Activated naive CD4-positive, alpha-beta T cell treated with anti-CD3 and anti-CD28 coated beads, Interleukin-2, amount 10 ng/mL, durations not matched to agents 7 days and 5 days (primary cell): Measurements from ENCODE around the gene CHDH.
A peak's percentile ranks its signal among the peaks of the same experiment; 100 is the strongest.

Experiments used
- CTCF ChIA-PET: fragments of 350-600 bp; sonication (Branson Sonifier 250); formaldehyde crosslinking; loops from one replicate; lab custom pipeline; 2021; ENCODE audit warnings: antibody characterized with exemption; lab: Charles Lee
- DNase-seq: peaks from one replicate; pipeline ENCODE4 v3.0.0-alpha.2; 2020
- H3K27ac Mint-ChIP-seq: one replicate; pipeline ENCODE4 v1.8.0; 2021; ENCODE audit warnings: mild to moderate bottlenecking, moderate library complexity, mixed read lengths
- H3K27me3 Mint-ChIP-seq: one replicate; pipeline ENCODE4 v1.8.0; 2021; ENCODE audit warnings: mild to moderate bottlenecking, mixed read lengths
- H3K36me3 Mint-ChIP-seq: one replicate; pipeline ENCODE4 v1.8.0; 2021; ENCODE audit warnings: mixed read lengths
- H3K4me1 Mint-ChIP-seq: one replicate; pipeline ENCODE4 v1.8.0; 2021; ENCODE audit warnings: mixed read lengths
- H3K4me3 Mint-ChIP-seq: one replicate; pipeline ENCODE4 v1.8.0; 2021; ENCODE audit warnings: mild to moderate bottlenecking, moderate library complexity, mixed read lengths
- H3K9me3 Mint-ChIP-seq: one replicate; pipeline ENCODE4 v1.8.0; 2021; ENCODE audit warnings: mixed read lengths

The CHDH gene

DNA sequence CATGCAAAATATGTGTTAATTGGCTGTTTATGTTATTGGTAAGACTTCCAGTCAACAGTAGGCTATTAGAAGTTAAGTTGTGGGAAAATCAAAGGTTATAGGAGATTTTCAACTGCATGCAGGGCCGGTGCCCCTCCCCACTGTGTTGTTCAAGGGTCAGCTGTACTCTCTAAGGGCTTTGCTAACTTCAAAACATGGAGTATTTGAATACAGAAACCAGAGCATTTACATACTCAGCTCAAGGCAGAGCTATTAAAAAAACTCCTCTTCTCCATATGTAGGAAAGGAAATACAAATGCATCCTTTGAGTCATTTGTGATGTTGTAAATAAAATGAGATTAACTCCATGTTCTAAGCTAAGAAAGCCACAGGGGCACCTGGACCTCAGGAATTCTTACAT is 16.9 kb upstream of the CHDH start:
- no peaks in the 10 kb centered on the region for H3K9me3 Mint-ChIP-seq
- CTCF ChIA-PET, result no interaction called here
- no peak for DNase-seq
- H3K4me1 Mint-ChIP-seq, result no peaks in the 10 kb centered on the region
- peaks cover 28% of the 10 kb centered on the region for H3K36me3 Mint-ChIP-seq
- H3K4me3 Mint-ChIP-seq, result no peak overlapping the region
- H3K27me3 Mint-ChIP-seq, result no peaks in the 10 kb centered on the region
- no peak overlapping the region for H3K27ac Mint-ChIP-seq

DNA sequence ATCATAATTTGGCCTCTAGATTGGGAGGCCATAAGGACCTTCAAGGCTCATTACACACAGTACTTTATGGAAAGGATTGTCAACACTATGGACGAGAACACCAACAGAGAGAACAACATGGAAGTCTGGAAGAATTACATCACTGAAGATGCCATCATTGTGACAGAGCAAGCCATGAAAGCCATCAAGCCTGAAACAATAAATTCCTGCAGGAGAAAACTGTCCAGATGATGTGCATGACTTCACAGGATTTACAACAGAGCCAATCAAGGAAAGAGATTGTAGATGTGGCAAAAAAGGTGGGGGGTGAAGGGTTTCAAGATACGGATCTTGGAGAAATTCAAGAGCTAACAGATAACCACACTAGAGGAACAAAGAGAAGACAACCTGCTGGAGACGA is 16.0 kb upstream of the CHDH start:
- DNase-seq, result no peak
- no peaks in the 10 kb centered on the region for H3K9me3 Mint-ChIP-seq
- H3K4me1 Mint-ChIP-seq, result no peaks in the 10 kb centered on the region
- no peak overlapping the region for H3K4me3 Mint-ChIP-seq
- CTCF ChIA-PET, result no interaction called here
- H3K36me3 Mint-ChIP-seq, result peaks cover 21% of the 10 kb centered on the region
- no peak overlapping the region for H3K27ac Mint-ChIP-seq
- no peaks in the 10 kb centered on the region for H3K27me3 Mint-ChIP-seq

DNA sequence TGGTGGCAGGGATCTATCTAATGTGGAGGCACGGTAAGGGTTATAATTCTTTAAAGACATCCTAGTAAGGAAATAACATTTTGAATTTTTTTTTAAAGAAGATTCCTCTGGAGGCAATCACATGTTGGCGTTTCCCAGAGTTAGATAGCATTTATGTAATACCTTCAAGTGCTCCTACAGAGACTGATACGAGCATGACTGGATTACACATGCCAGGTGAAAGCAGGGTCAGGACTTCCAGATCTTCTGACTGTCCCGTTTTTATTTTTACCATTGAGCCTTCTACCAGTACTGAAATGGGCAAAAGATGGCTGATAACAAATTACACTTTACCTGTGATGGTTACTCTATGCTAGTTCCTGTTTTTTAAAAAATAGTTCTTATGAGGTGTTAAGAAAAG is 14.0 kb upstream of the CHDH start:
- Mint-ChIP-seq H3K27me3 (no peaks in the 10 kb centered on the region), H3K36me3 (peaks cover 20% of the 10 kb centered on the region)
- CTCF ChIA-PET, result no interaction called here

DNA sequence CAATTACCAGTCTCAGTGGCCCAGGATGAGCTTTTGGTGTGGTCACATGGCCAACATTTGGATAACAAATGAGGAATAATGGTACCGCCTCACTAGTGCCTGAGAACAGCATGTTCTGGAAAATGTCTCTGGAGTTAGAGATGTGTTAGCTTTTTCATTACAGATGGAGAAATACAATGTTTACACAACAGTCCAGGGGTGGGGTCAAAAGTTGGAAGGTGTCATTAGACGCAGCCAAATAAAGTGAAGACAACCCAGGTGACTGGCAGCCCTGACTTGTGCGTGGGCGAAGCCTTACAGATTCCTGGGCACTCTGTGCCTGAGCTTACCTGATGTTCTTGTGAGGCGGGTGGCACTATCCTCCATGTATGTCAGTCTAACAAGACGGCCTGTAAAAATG is 13.0 kb upstream of the CHDH start:
- Mint-ChIP-seq H3K9me3 (no peaks in the 10 kb centered on the region), H3K4me1 (peaks cover 2% of the 10 kb centered on the region), H3K4me3 (no peak overlapping the region), H3K27ac (no peak overlapping the region), H3K27me3 (no peaks in the 10 kb centered on the region), H3K36me3 (peaks cover 13% of the 10 kb centered on the region)
- no peak for DNase-seq
- CTCF ChIA-PET, result no interaction called here

More for the DNA sequence above, 14.0 kb upstream of the CHDH start:
- Mint-ChIP-seq H3K9me3 (no peaks in the 10 kb centered on the region), H3K4me1 (peaks cover 2% of the 10 kb centered on the region), H3K4me3 (no peak overlapping the region), H3K27ac (no peak overlapping the region)
- no peak for DNase-seq

DNA sequence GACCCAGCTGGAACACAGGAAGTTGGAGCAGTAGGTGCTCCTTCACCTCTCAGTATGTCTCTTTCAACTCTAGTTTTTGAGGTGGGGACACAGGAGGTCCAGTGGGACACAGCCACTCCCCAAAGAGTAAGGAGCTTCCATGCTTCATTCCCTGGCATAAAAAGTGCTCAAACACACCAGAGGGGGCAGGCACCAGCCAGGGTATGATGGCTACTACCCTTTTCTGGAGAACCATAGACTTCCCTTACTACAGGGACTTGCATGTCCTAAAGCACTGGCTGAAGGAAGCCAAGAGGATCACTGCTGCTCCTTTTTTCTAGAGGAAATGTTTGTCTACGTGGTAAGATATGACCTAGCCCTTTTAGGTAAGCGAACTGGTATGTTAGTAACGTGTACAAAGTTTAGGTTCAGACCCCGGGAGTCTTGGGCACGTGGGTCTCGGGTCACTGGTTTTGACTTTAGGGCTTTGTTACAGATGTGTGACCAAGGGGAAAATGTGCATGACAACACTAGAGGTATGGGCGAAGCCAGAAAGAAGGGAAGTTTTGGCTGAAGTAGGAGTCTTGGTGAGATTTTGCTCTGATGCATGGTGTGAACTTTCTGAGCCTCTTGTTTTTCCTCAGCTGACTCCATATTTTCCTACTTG is 12.0 kb upstream of the CHDH start:
- peaks cover 10% of the 10 kb centered on the region for H3K36me3 Mint-ChIP-seq

DNA sequence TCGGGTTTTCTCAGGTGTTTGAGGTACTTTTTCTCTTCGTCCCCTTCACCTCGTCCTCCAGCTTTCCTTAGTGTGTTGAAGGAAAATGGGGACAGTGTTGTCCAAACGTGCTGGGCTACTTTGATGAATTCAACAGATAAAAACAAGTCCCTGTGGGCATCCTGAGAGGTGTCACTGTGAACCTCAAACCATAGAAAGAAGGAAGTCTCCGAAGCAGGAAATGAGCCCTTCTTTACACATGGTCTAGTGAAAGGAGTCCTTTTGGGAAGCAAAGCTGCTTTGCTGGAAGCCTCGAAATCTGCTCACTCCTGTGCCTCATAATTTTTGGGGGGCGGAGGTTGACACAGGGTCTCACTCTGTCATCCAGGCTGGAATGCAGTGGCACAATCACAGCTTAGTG is 10.7 kb upstream of the CHDH start:
- no peak for DNase-seq
- no peak overlapping the region for H3K4me3 Mint-ChIP-seq
- H3K27ac Mint-ChIP-seq, result no peak overlapping the region
- H3K36me3 Mint-ChIP-seq, result peaks cover 5% of the 10 kb centered on the region
- no peaks in the 10 kb centered on the region for H3K9me3 Mint-ChIP-seq
- H3K4me1 Mint-ChIP-seq, result peaks cover 2% of the 10 kb centered on the region
- H3K27me3 Mint-ChIP-seq, result peaks cover 3% of the 10 kb centered on the region
- CTCF ChIA-PET, result no interaction called here

More for the DNA sequence above, 12.0 kb upstream of the CHDH start:
- DNase-seq, result no peak
- H3K27me3 Mint-ChIP-seq, result no peaks in the 10 kb centered on the region
- no peak overlapping the region for H3K27ac Mint-ChIP-seq
- peaks cover 2% of the 10 kb centered on the region for H3K4me1 Mint-ChIP-seq
- CTCF ChIA-PET, result no interaction called here
- H3K4me3 Mint-ChIP-seq, result no peak overlapping the region
- no peaks in the 10 kb centered on the region for H3K9me3 Mint-ChIP-seq

DNA sequence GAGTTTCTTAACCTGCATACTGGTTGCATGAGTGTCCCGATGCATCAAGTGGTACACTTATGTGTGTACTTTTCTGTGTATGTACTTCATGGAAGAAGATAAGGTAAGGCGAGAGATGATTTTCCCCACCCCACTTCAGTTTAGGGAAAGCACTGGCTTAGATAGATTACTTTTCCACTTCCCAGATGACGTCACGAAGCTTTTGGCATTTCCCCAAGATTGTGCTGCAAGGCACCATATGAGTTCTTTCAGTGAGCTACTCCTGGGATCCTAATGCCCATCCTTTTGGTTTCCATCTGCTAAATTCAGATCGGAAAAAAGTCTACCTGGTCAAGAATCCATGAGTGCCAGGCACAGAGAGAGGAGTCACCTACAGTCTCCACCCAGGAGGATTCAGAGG is 4.7 kb upstream of the CHDH start:
- Mint-ChIP-seq H3K4me1 (peaks cover 5% of the 10 kb centered on the region), H3K4me3 (no peak overlapping the region), H3K27me3 (peaks cover 42% of the 10 kb centered on the region), H3K27ac (no peak overlapping the region), H3K36me3 (no peaks in the 10 kb centered on the region), H3K9me3 (no peaks in the 10 kb centered on the region)
- CTCF ChIA-PET, result no interaction called here
- no peak for DNase-seq

DNA sequence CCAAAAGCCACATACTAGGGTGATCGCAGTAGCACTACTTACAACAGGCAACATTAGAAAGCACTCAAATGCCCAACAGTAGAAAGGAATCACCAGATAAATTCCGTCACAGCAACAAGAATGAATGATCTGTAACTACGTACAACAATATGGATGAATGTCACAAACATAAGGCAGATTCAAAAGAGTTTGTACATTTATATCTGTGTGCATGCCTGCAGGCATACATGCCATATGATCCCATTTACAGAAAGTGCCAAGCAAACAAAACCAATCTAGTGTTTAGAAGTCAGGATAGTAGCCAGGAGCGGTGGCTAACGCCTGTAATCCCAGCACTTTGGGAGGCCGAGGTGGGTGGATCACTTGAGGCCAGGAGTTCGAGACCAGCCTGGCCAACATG is 3.7 kb upstream of the CHDH start:
- no peak for DNase-seq
- CTCF ChIA-PET, result no interaction called here
- peaks cover 5% of the 10 kb centered on the region for H3K4me1 Mint-ChIP-seq
- H3K27me3 Mint-ChIP-seq, result peaks cover 52% of the 10 kb centered on the region
- H3K36me3 Mint-ChIP-seq, result no peaks in the 10 kb centered on the region
- no peak overlapping the region for H3K27ac Mint-ChIP-seq
- no peaks in the 10 kb centered on the region for H3K9me3 Mint-ChIP-seq
- no peak overlapping the region for H3K4me3 Mint-ChIP-seq

DNA sequence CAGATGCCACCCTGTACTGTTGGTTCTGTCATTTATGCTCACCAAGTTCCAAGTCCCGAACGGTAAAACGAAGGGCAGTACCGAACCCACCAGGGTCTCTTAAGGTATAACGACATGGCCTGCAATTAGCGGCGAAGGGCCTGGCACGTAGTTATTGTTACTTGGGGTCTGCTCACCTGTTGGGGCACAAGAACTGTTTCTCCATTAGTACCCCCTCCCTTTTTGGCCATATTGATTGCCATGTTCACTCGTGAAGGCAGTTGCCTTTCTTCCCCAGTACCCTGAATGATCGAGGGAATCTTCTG is 584 bp upstream of the CHDH start:
- CTCF ChIA-PET, result no interaction called here
- peak overlapping the region; percentile 50 for H3K4me3 Mint-ChIP-seq
- H3K36me3 Mint-ChIP-seq, result no peaks in the 10 kb centered on the region
- peaks cover 5% of the 10 kb centered on the region for H3K4me1 Mint-ChIP-seq
- H3K27me3 Mint-ChIP-seq, result peaks cover 81% of the 10 kb centered on the region
- no peaks in the 10 kb centered on the region for H3K9me3 Mint-ChIP-seq
- DNase-seq, result no peak
- H3K27ac Mint-ChIP-seq, result no peak overlapping the region

DNA sequence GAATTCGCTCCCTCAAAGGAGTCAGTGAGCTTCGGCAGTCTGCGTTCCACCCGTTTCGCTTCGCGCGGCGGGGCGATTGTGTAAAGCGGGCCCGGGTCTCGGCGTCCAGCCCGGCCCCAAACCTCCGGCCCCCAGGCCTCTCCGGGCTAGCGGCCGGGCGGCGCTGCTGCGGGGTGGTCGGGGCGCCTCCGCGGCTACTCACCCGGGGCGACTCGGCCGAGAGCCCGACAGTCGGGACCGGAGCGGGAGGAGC is 412 bp downstream of the CHDH start:
- H3K36me3 Mint-ChIP-seq, result no peaks in the 10 kb centered on the region
- CTCF ChIA-PET, result no interaction called here
- H3K4me3 Mint-ChIP-seq, result peak overlapping the region; percentile 57
- H3K27me3 Mint-ChIP-seq, result peaks cover 82% of the 10 kb centered on the region
- peaks cover 5% of the 10 kb centered on the region for H3K4me1 Mint-ChIP-seq
- no peak for DNase-seq
- H3K9me3 Mint-ChIP-seq, result no peaks in the 10 kb centered on the region
- no peak overlapping the region for H3K27ac Mint-ChIP-seq

DNA sequence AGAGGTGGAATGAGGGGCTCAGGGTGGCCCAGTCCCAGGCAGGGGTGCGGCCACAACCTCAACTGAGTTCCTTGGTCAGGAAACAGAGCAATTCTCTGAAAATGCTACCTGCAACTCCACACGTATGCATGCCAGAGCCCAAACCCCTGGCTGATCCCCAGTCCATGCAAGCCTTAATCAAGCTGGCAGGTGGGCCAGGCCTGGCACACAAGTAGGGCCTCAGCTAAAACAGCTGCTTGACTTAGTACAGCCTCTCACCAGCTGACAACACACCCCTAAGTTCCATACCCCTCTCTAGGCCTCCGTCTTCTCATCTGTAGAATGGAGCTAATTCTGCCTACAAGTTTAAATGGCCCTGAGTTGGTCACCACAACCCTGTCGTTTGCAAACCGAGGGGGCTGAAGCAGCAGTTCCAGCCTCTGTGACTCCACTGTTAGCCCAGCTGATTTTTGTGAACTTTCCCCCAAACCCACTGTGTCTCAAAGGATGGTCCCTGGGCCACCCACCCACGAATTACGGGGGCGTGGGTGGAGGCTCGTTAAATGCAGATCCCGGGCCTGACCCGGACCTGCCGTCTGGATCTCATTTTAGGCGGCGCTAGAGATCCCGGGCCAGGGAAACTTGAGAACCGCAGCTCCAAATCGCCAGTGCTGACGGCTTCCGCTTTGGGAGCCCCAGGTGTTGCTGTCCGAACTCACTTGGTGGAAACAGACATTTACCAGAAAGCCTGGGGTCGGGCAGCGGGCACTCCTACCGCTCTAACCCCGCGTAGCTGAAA is 927 bp downstream of the CHDH start:
- Mint-ChIP-seq H3K36me3 (no peaks in the 10 kb centered on the region), H3K27me3 (peaks cover 85% of the 10 kb centered on the region), H3K27ac (no peak overlapping the region), H3K4me3 (peak overlapping the region; percentile 57), H3K9me3 (no peaks in the 10 kb centered on the region), H3K4me1 (peaks cover 5% of the 10 kb centered on the region)
- CTCF ChIA-PET, result interaction anchor here (0.8 kb wide), 2 partner anchors 93 to 471 kb away, joined by 3 read pairs; no protein-coding TSS in a partner anchor
- no peak for DNase-seq

DNA sequence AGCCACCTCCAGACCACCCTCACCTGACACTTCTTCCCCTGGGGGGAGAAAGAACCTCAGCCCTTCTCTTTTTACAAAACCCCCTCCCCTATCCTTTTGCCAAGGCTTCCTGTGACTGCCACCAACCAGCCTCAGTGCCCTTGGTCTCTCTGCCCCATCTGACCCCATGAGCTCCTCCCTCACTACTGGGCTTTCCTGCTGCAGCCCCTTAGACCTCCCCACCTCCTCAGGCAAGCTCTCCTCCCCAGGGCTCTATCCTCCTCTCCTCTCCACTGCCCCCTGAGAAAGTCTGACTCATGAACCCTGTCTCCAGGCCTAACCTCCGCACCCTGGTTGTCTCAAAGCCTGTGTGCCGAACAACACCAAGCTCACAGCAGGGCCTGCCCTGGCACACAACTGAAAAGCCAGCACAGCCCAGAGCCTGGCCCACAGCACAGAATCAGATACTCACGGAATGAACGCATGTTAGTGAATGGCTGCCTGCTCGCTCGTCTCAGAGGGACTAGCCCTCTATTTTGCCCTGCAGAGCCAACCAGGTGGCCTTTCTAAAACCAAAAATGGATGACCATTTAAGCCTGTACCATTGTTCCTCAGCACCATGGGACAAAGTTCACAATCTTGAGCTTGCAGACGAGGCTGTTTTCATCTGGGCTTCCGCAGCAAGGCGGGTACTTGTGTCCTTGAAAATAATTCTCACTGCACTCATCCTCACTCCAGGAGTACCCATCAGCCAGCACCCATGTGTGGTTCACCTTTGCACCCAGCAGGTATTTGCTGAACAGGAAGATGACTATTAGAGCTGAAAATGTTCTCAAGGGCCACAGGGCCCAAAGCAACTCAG is 1.7 kb downstream of the CHDH start:
- peak overlapping the region; percentile 57 for H3K4me3 Mint-ChIP-seq
- no peaks in the 10 kb centered on the region for H3K9me3 Mint-ChIP-seq
- no peaks in the 10 kb centered on the region for H3K36me3 Mint-ChIP-seq
- CTCF ChIA-PET, result interaction anchor here (0.8 kb wide), 2 partner anchors 94 to 470 kb away, joined by 3 read pairs; no protein-coding TSS in a partner anchor
- peaks cover 5% of the 10 kb centered on the region for H3K4me1 Mint-ChIP-seq
- DNase-seq, result no peak
- no peak overlapping the region for H3K27ac Mint-ChIP-seq
- H3K27me3 Mint-ChIP-seq, result peaks cover 81% of the 10 kb centered on the region

DNA sequence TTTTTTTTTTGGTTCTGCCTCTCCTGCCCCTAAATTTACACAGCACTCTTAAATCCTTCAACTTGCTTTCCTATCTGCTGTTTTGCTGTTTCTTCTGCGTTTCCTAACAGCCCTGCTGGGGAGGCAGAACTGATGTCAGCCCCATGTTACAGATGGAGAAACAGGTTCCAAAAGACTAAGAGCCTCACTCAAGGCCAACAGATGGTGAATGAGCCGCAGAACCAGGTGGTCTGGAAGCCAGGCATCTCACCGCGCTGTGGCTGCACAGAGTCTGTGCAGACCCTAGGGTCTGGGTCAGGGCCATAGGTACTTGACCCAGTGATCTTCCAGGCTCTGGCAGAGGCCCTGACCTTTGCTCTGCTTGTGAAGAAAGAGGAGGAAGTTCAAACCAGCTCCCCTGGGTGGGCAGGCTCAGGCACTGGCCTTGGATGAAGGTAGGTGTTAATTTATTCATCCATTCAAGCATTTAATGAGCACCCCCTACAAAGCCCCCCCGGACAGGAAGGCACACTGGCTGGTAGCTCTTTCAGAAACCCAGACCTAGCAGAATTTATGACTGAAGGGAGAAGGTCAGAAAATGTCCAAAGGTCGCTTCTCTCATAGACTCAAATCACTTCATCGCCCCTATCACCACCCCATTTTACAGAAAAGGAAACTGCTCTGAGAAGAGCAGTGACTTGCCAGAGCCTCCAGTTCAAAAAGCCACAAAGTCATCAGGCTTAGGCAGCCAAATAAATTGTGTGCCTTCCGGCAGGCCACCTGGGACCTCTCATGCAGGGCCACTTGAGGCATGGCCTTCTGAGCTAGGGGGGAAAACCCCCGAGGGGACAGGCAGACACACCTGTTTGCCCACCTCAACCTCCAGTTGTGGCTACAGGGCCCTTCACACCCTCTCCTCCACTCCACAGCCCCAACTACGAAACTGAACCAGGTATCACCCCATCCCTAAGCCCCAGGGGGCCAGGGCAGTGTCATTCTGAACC is 2.7 kb downstream of the CHDH start:
- no peak overlapping the region for H3K4me3 Mint-ChIP-seq

More for the DNA sequence above, 2.7 kb downstream of the CHDH start:
- no peaks in the 10 kb centered on the region for H3K9me3 Mint-ChIP-seq
- H3K27ac Mint-ChIP-seq, result no peak overlapping the region
- no peaks in the 10 kb centered on the region for H3K36me3 Mint-ChIP-seq
- H3K27me3 Mint-ChIP-seq, result peaks cover 78% of the 10 kb centered on the region
- CTCF ChIA-PET, result no interaction called here
- peaks cover 5% of the 10 kb centered on the region for H3K4me1 Mint-ChIP-seq
- DNase-seq, result no peak
